GM19468 (cell line): ENCODE results near the gene UQCRHL.

Experiments used
- ATAC-seq: cut with Tn5 transposase; IDR thresholded peaks from one replicate; pipeline ENCODE4 v1.9.1; 2021; ENCODE audit warnings: mild to moderate bottlenecking, moderate library complexity, moderate number of reproducible peaks; ENCODE audit not compliant: unreplicated experiment; ENCODE audit errors: extremely low read depth

The UQCRHL gene

GRCh38 chr1:15761366-15762128, 45.9 kb downstream of the UQCRHL start:
- ATAC-seq = no peak

- ATAC-seq = no peak
Measured at GRCh38 chr1:15760520-15761211, 46.8 kb downstream of the UQCRHL start.

GRCh38 chr1:15758953-15759661, 48.3 kb downstream of the UQCRHL start:
- ATAC-seq = no peak

DNA sequence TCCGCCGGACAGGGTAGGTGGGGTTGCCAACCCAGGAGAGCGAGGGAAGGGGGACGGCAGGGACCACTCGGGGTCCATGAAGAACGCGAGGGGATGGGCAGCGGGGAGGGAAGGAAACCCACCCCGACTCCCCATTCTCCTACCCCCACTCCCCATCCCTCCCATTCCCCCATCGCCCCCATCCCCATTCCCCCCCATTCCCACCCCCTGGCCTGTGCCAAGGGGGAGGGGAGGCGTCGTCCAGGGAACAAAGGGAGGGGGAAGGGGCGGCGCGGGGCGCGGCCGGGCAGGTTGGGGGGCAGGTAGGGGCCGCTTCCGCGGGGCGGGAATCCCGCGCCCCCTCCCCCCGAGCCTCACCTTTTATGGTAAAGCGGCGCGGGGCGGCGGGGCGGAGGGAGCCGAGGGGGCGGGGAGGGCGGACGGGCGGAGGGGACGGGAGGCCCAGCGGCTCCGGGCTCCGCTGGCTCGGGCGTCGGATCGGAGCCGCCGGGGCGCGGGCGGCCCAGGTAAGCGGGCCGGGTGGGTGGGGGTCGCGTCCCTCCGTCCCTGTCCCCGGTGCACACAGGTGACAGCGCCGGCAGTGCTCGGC, 49.0 kb downstream of the UQCRHL start, which contains the start of gene FBLIM1:
Gene FBLIM1 (plus strand): TSS at position 453 of the 589 bp plus-strand sequence. CDS start 6,189 bp downstream, outside the sequence.
- no peak for ATAC-seq

GRCh38 chr1:15757575-15758342, 49.7 kb downstream of the UQCRHL start:
- no peak for ATAC-seq
